ENCODE measurements around the gene DHRS11. TPM values are rescaled to one million over a fixed set of nuclear protein-coding genes. Genes with fewer than 3 reads are reported as not detected.

Gene DHRS11
- total RNA-seq, 1 donor from 2014 or later: 5.9 TPM

- TF ChIP-seq, protein P1, sequence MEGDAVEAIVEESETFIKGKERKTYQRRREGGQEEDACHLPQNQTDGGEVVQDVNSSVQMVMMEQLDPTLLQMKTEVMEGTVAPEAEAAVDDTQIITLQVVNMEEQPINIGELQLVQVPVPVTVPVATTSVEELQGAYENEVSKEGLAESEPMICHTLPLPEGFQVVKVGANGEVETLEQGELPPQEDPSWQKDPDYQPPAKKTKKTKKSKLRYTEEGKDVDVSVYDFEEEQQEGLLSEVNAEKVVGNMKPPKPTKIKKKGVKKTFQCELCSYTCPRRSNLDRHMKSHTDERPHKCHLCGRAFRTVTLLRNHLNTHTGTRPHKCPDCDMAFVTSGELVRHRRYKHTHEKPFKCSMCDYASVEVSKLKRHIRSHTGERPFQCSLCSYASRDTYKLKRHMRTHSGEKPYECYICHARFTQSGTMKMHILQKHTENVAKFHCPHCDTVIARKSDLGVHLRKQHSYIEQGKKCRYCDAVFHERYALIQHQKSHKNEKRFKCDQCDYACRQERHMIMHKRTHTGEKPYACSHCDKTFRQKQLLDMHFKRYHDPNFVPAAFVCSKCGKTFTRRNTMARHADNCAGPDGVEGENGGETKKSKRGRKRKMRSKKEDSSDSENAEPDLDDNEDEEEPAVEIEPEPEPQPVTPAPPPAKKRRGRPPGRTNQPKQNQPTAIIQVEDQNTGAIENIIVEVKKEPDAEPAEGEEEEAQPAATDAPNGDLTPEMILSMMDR (IDR thresholded peaks at IDR 0.05): no peak
- ATAC-seq (no peak), DNase-seq (no peak)
- intact Hi-C loops (cut with DNase I): no loop called here
- H3K36me3 ChIP-seq: no peaks in the 10 kb centered on the region
- H3K9me3 ChIP-seq: no peaks in the 10 kb centered on the region
- no peak overlapping the region for H3K27ac ChIP-seq
- peaks cover 23% of the 10 kb centered on the region for H3K4me1 ChIP-seq
- H3K27me3 ChIP-seq (ENCODE audit: low read depth): no peaks in the 10 kb centered on the region
- H3K4me3 ChIP-seq: no peak overlapping the region
These were observed 5.5 kb downstream of the DHRS11 start for GRCh38 chr17:36597226-36597625.

- TF ChIP-seq, protein P1 (IDR thresholded peaks at IDR 0.05): no peak
- Histone ChIP-seq H3K36me3 (no peaks in the 10 kb centered on the region), H3K27me3 (ENCODE audit: low read depth) (no peaks in the 10 kb centered on the region), H3K4me3 (no peak overlapping the region), H3K4me1 (peaks cover 23% of the 10 kb centered on the region), H3K9me3 (no peaks in the 10 kb centered on the region), H3K27ac (no peak overlapping the region)
- DNase-seq: peak; percentile 24
- intact Hi-C loops (cut with DNase I): no loop called here
- no peak for ATAC-seq
These were observed 6.4 kb downstream of the DHRS11 start for GRCh38 chr17:36597866-36598777.

GRCh38 chr17:36598951-36599401 lies 7.3 kb downstream of the DHRS11 start:
- Histone ChIP-seq H3K4me3 (no peak overlapping the region), H3K9me3 (no peaks in the 10 kb centered on the region), H3K36me3 (no peaks in the 10 kb centered on the region), H3K27ac (no peak overlapping the region), H3K27me3 (ENCODE audit: low read depth) (no peaks in the 10 kb centered on the region), H3K4me1 (peaks cover 26% of the 10 kb centered on the region)
- intact Hi-C loops (cut with DNase I): no loop called here
- peak; percentile 28 for DNase-seq
- ATAC-seq: no peak
- TF ChIP-seq, protein P1 (IDR thresholded peaks at IDR 0.05): no peak

GRCh38 chr17:36599546-36600250 lies 8.0 kb downstream of the DHRS11 start:
- peaks cover 26% of the 10 kb centered on the region for H3K4me1 ChIP-seq
- intact Hi-C loops (cut with DNase I): no loop called here
- TF ChIP-seq, protein P1 (IDR thresholded peaks at IDR 0.05): no peak
- DNase-seq (peak; percentile 41), ATAC-seq (no peak)
- no peaks in the 10 kb centered on the region for H3K9me3 ChIP-seq
- H3K27ac ChIP-seq: no peak overlapping the region
- H3K4me3 ChIP-seq: no peak overlapping the region
- no peaks in the 10 kb centered on the region for H3K27me3 ChIP-seq (ENCODE audit: low read depth)
- no peaks in the 10 kb centered on the region for H3K36me3 ChIP-seq

GRCh38 chr17:36600465-36600864 lies 8.8 kb downstream of the DHRS11 start:
- intact Hi-C loops (cut with DNase I): no loop called here

More at GRCh38 chr17:36600465-36600864, 8.8 kb downstream of the DHRS11 start:
- Histone ChIP-seq H3K36me3 (no peaks in the 10 kb centered on the region), H3K27me3 (ENCODE audit: low read depth) (no peaks in the 10 kb centered on the region), H3K27ac (peak overlapping the region; percentile 86), H3K4me1 (peaks cover 26% of the 10 kb centered on the region), H3K4me3 (peak overlapping the region; percentile 88), H3K9me3 (no peaks in the 10 kb centered on the region)
- TF ChIP-seq, protein P1 (IDR thresholded peaks at IDR 0.05): no peak
- DNase-seq: peak; percentile 30
- ATAC-seq: no peak
